G401.6 (cell line): ENCODE measurements around the gene MINPP1.
"Not testable (repeated sequence)": the region's sequence is repeated elsewhere in the genome, so short reads cannot be mapped to it uniquely, and the experiment has no call there.

Source experiments
- FAIRE-seq: peaks from 2 replicates; lab custom pipeline; 2012; peaks lifted over from hg19 to GRCh38; lab: Jason Lieb, UNC

The MINPP1 gene

GRCh38 chr10:87504640-87505365 lies at the start of gene MINPP1:
Gene MINPP1 (plus strand): TSS chr10:87504893. CDS start chr10:87504916, 23 bp downstream.
- FAIRE-seq = no peak

- not testable (repeated sequence) for FAIRE-seq
Measured at GRCh38 chr10:87456586-87457220, 48.0 kb upstream of the MINPP1 start.

- FAIRE-seq = not testable (repeated sequence)
Measured at GRCh38 chr10:87461751-87462150, 42.9 kb upstream of the MINPP1 start.

GRCh38 chr10:87466849-87467248 lies 37.8 kb upstream of the MINPP1 start:
- not testable (repeated sequence) for FAIRE-seq

GRCh38 chr10:87488733-87489132 lies 16.0 kb upstream of the MINPP1 start:
- FAIRE-seq = not testable (repeated sequence)

GRCh38 chr10:87490285-87490684 lies 14.4 kb upstream of the MINPP1 start:
- FAIRE-seq = not testable (repeated sequence)

- not testable (repeated sequence) for FAIRE-seq
Measured at GRCh38 chr10:87492450-87492849, 12.2 kb upstream of the MINPP1 start.

GRCh38 chr10:87495446-87495845 lies 9.2 kb upstream of the MINPP1 start:
- FAIRE-seq = not testable (repeated sequence)

GRCh38 chr10:87497386-87497785 lies 7.3 kb upstream of the MINPP1 start:
- not testable (repeated sequence) for FAIRE-seq

- not testable (repeated sequence) for FAIRE-seq
Measured at GRCh38 chr10:87498106-87498789, 6.4 kb upstream of the MINPP1 start.

GRCh38 chr10:87500646-87501048 lies 4.0 kb upstream of the MINPP1 start:
- no peak for FAIRE-seq

- FAIRE-seq = no peak
Measured at GRCh38 chr10:87503401-87503800, 1.3 kb upstream of the MINPP1 start.

GRCh38 chr10:87503886-87504285 lies 807 bp upstream of the MINPP1 start:
- no peak for FAIRE-seq

- FAIRE-seq = no peak
Measured at GRCh38 chr10:87504307-87504639, 420 bp upstream of the MINPP1 start.

GRCh38 chr10:87505366-87506111 lies 846 bp downstream of the MINPP1 start:
- no peak for FAIRE-seq

GRCh38 chr10:87506956-87507355 lies 2.3 kb downstream of the MINPP1 start:
- FAIRE-seq = no peak

GRCh38 chr10:87507879-87508483 lies 3.3 kb downstream of the MINPP1 start:
- FAIRE-seq = no peak

- FAIRE-seq = no peak
Measured at GRCh38 chr10:87508837-87509236, 4.1 kb downstream of the MINPP1 start.

- FAIRE-seq = no peak
Measured at GRCh38 chr10:87510025-87510424, 5.3 kb downstream of the MINPP1 start.

GRCh38 chr10:87511526-87511925 lies 6.8 kb downstream of the MINPP1 start:
- no peak for FAIRE-seq

GRCh38 chr10:87518937-87519336 lies 14.2 kb downstream of the MINPP1 start:
- no peak for FAIRE-seq

GRCh38 chr10:87519582-87519981 lies 14.9 kb downstream of the MINPP1 start:
- no peak for FAIRE-seq
